Measurements from ENCODE around the gene PRLR.
"Not testable (repeated sequence)": the region's sequence is repeated elsewhere in the genome, so short reads cannot be mapped to it uniquely, and the experiment has no call there.

PRLR gene

GRCh38 chr5:35058374-35058788, 171.9 kb downstream of the PRLR start:
- H3K4me3 ChIP-seq (ENCODE audit: low read length), result no peak overlapping the region
- no peak for TF ChIP-seq ZNF274 (IDR thresholded peaks at IDR 0.05; ENCODE audit: low read depth, low read length)

- TF ChIP-seq ZNF274 (IDR thresholded peaks at IDR 0.05; ENCODE audit: low read depth, low read length), result no peak
- no peak overlapping the region for H3K4me3 ChIP-seq (ENCODE audit: low read length)
Observed at GRCh38 chr5:35056686-35057085, 173.6 kb downstream of the PRLR start.

DNA sequence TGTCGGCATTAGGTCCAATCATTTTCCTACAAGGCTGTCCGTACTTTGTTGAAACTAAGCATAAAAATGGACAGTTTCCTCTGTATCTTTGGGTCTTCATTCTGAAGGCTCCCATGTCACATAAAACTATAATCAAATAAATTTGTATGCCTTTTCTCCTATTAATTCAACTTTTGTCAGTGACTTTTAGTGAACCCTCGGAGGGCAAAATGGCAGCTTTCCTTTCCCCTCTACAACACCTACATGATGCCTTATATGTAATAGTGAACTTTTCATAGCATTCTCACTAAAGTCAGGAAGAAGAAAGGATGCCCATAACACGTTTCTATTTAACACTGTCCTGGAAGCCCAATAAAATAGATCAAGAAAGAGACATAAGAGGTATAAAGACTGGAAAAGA, 177.4 kb downstream of the PRLR start:
- no peak for TF ChIP-seq ZNF274 (IDR thresholded peaks at IDR 0.05; ENCODE audit: low read depth, low read length)
- H3K4me3 ChIP-seq (ENCODE audit: low read length), result no peak overlapping the region

GRCh38 chr5:35050541-35051126, 179.7 kb downstream of the PRLR start:
- no peak overlapping the region for H3K4me3 ChIP-seq (ENCODE audit: low read length)
- no peak for TF ChIP-seq ZNF274 (IDR thresholded peaks at IDR 0.05; ENCODE audit: low read depth, low read length)

GRCh38 chr5:35048910-35049309, 181.4 kb downstream of the PRLR start:
- no peak for TF ChIP-seq ZNF274 (IDR thresholded peaks at IDR 0.05; ENCODE audit: low read depth, low read length)

DNA sequence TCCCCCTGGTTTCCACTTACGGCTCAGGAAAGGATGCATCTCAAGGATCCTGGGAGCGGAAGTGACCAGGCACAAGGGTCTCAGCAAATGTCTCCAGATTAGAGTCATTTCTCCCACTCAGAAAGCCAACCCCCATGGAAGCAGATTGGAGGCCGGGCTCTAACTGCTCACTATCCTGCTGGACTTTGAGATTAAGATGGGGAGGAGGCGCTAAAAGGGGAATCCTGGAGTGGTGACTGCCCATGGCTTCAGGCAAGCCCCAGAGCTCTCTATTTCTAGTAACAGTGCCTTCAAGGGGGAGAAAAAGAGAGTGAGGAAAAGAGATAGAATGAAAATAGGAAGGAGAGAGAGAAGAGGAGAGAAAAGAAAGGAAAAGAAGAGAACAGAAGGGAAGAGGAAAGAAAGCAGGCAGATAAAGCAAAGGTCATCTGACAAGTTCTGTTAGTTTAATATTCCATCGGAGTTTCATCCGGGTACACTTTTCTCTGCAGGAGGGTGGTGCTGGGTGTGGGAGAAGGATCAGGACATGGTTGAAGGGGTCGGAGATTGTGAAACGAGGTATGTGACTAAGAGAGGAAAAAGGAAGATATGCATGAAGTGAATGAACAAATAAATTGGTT, 182.4 kb downstream of the PRLR start, which contains the start of gene AGXT2:
AGXT2 (minus strand) TSS at position 165 of the 620 bp plus-strand sequence; CDS start at position 108, 57 bp downstream.
- no peak for TF ChIP-seq ZNF274 (IDR thresholded peaks at IDR 0.05; ENCODE audit: low read depth, low read length)
- H3K4me3 ChIP-seq (ENCODE audit: low read length), result no peak within 1 kb of the TSS

More at GRCh38 chr5:35048910-35049309, 181.4 kb downstream of the PRLR start:
- H3K4me3 ChIP-seq (ENCODE audit: low read length), result no peak overlapping the region

DNA sequence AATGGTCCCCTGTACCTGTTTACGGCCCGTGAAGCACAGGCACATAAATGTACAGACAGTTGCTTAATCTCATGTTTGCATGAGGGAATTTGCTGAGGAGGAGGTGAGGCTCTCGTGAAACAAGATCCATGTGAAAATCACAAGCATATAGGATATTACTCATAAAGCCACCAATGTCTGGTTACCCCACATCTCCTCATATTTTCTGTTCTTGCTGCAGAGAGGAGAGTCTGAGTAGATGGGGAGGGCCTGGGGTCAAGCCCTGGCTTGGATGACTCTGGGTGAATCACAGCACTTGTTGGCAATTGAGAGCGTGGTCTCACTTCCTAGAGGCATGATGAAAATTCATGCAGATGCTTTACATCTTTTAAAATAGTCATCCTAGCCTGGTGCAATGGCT, 183.5 kb downstream of the PRLR start:
- TF ChIP-seq ZNF274 (IDR thresholded peaks at IDR 0.05; ENCODE audit: low read depth, low read length), result no peak

GRCh38 chr5:35045280-35045679, 185.0 kb downstream of the PRLR start:
- TF ChIP-seq ZNF274 (IDR thresholded peaks at IDR 0.05; ENCODE audit: low read depth, low read length), result no peak
- no peak overlapping the region for H3K4me3 ChIP-seq (ENCODE audit: low read length)

More for the DNA sequence above, 183.5 kb downstream of the PRLR start:
- no peak overlapping the region for H3K4me3 ChIP-seq (ENCODE audit: low read length)

GRCh38 chr5:35044649-35045048, 185.6 kb downstream of the PRLR start:
- TF ChIP-seq ZNF274 (IDR thresholded peaks at IDR 0.05; ENCODE audit: low read depth, low read length), result no peak
- no peak overlapping the region for H3K4me3 ChIP-seq (ENCODE audit: low read length)

DNA sequence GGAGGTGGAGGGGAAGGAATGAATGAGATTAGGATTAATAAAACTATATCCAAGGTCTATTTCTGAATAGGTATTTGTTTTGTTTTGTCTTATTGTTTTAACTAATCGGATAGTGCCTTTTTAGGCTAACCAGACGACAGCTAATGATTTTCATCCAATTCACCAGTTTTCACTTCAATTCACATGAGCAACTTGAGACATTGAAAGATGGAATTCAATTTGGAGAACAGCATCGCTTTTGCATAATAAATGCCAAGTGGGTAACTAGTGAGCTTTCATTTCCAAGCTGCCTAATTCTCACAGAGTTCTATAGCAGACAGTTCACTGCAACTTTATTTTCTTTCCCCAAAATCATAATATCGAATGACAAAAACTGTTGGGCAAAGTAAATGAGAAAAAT, 187.5 kb downstream of the PRLR start:
- TF ChIP-seq ZNF274 (IDR thresholded peaks at IDR 0.05; ENCODE audit: low read depth, low read length), result no peak
- H3K4me3 ChIP-seq (ENCODE audit: low read length), result no peak overlapping the region

DNA sequence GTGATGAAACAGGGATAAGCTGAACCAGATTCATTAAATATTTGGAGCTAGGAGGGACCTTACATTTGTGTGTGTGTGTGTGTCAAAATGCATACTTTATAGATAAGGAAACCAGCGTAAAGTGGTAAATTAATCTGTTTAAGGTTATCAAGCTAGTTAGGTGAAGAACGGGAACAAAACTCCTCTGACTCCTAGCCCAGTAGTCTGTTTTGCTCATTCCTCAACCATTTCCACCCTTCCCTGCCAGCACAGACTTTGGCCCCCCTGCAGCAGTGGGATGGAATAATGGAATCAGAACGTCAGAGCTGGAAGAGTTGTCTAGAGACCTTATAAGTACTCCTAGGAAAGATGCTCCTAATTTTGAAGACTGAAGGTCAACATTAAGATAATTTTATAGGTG, 189.0 kb downstream of the PRLR start:
- no peak overlapping the region for H3K4me3 ChIP-seq (ENCODE audit: low read length)
- TF ChIP-seq ZNF274 (IDR thresholded peaks at IDR 0.05; ENCODE audit: low read depth, low read length), result no peak

GRCh38 chr5:35038891-35039290, 191.4 kb downstream of the PRLR start:
- H3K4me3 ChIP-seq (ENCODE audit: low read length), result no peak overlapping the region
- no peak for TF ChIP-seq ZNF274 (IDR thresholded peaks at IDR 0.05; ENCODE audit: low read depth, low read length)

DNA sequence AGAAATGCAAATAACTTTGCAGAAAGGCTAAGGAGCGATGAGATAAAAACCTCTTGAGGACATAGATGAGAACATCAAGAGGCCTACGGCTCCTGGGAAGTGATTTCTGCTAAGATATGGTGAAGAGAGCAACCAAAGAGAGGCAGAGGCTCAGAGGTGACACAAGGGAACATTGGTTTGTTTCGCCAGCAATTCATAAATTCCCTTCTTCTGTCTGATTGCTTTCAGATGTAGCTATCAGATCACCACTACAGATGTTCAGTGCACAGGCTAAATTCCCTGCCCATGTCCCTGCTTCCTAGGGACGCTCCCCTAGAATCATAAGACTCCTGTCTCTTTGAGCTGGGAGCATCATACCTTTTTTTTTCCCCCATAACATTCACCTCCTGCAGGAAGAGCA, 193.8 kb downstream of the PRLR start:
- no peak for TF ChIP-seq ZNF274 (IDR thresholded peaks at IDR 0.05; ENCODE audit: low read depth, low read length)

GRCh38 chr5:35035929-35036328, 194.4 kb downstream of the PRLR start:
- not testable (repeated sequence) for H3K4me3 ChIP-seq (ENCODE audit: low read length)

More for the DNA sequence above, 193.8 kb downstream of the PRLR start:
- H3K4me3 ChIP-seq (ENCODE audit: low read length), result no peak overlapping the region

DNA sequence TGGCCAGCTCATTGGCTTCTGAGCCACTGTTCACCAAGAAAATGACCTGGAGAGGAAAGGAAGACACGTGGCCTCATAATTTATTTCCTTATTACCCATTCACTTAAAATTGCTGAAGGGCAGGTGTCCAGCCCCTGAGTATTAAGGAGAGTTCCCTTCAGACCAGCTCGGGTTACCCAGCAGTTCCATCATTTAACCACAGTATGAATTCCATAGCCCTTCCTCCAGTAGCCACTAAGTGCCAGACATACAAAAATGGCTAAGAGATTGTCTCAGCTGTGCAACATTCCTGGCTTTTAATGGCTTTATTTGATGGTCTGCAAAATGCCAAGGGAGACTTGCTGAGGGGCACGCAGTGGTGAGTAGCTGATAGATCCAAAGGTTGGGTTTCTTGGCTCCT, 195.0 kb downstream of the PRLR start:
- no peak overlapping the region for H3K4me3 ChIP-seq (ENCODE audit: low read length)
- TF ChIP-seq ZNF274 (IDR thresholded peaks at IDR 0.05; ENCODE audit: low read depth, low read length), result no peak

- TF ChIP-seq ZNF274 (IDR thresholded peaks at IDR 0.05; ENCODE audit: low read depth, low read length), result no peak
- no peak overlapping the region for H3K4me3 ChIP-seq (ENCODE audit: low read length)
Observed at GRCh38 chr5:35032356-35032755, 197.9 kb downstream of the PRLR start.

All from GM08714 (cell line).